Tibial nerve (tissue), 4 donors: ENCODE measurements around the gene CPS1. TPM values are rescaled to one million over a fixed set of nuclear protein-coding genes. Genes with fewer than 3 reads are reported as not detected.

ENCODE experiments used
- DNase-seq, 2 donors: peaks; one replicate each; pipeline ENCODE4 v3.0.0-alpha.2; 2019; ENCODE audit warnings: low spot score in 2 of 2
- H3K27ac ChIP-seq, 4 donors: fragments of 200-600 bp; sonication (generic) in 3 of 4; one replicate each; pipeline ENCODE4 v1.5.1; 2017 to 2019; ENCODE audit warnings: mild to moderate bottlenecking in 1 of 4
- H3K27me3 ChIP-seq, 2 donors: fragments of 200-600 bp; sonication (generic) in 1 of 2; one replicate each; pipeline versions ENCODE4 v1.5.1 to v1.6.0; 2017 to 2019
- H3K36me3 ChIP-seq, 3 donors: fragments of 200-600 bp; sonication (generic); one replicate each; pipeline ENCODE4 v1.5.1; 2018 to 2019
- H3K4me1 ChIP-seq, 4 donors: fragments of 200-600 bp; sonication (generic) in 3 of 4; one replicate each; pipeline ENCODE4 v1.5.1; 2017 to 2019
- H3K4me3 ChIP-seq, 4 donors: fragments of 200-600 bp; sonication (generic) in 3 of 4; one replicate each; pipeline ENCODE4 v1.5.1; 2017 to 2019; ENCODE audit warnings: mild to moderate bottlenecking in 1 of 4, moderate library complexity in 1 of 4
- H3K9me3 ChIP-seq, 4 donors: fragments of 200-600 bp; sonication (generic) in 3 of 4; one replicate each; pipeline ENCODE4 v1.5.1; 2017 to 2019
- EP300 ChIP-seq, 2 donors: sonication (generic); formaldehyde crosslinking; IDR thresholded peaks; one replicate each; pipeline ENCODE4 v1.6.1; 2017; ENCODE audit warnings: antibody characterized with exemption in 2 of 2, mild to moderate bottlenecking in 1 of 2
- POLR2A ChIP-seq, 2 donors: fragments of 450-650 bp; IDR thresholded peaks; one replicate each; pipeline ENCODE4 v1.6.1; 2017; ENCODE audit warnings: antibody characterized with exemption in 2 of 2, mild to moderate bottlenecking in 2 of 2, moderate library complexity in 2 of 2
- WGBS, 2 donors: methylation state at CpG; one replicate each; pipeline ENCODE4 v1.1.5; 2018; 5-methylcytosine and 5-hydroxymethylcytosine counted together
- total RNA-seq, 4 donors: library from RNA; depleted of rRNA; stranded (reverse); fragments of >200 nt; gene quantifications; one replicate each; pipeline ENCODE4 v1.1.0, GENCODE V29; 2016
- TF ChIP-seq, protein P1 (sequence below), 5 experiments: fragments of 200-600 bp in 3 of 5; fragments of 450-650 bp in 2 of 5; sonication (generic) in 3 of 5; IDR thresholded peaks; one replicate each; pipeline ENCODE4 v1.5.1; 2016 to 2019; ENCODE audit warnings: antibody characterized with exemption in 5 of 5, mild to moderate bottlenecking in 3 of 5, moderate library complexity in 2 of 5

CPS1 gene
- total RNA-seq, 4 donors from 2014 or later: 5.9 to 15.1 (median 7.7) TPM

DNA sequence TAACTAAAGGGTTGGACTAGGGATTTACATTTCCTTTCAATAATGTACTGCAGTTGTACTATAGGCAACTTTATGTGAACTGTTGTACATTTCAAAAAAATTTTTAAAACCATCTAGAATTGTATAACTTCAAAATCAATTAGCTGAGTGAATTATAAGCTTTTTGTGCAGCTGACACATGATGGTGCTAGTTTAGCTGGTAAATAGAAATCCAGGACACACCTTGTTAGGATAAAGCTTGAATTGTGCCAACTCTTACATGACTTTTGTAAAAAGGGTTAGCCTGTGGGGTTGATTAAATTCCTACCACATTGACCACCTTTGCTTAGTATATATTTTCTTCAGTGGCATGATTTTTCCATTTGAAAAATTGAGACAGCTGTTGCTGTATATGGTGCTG is 104.4 kb downstream of the CPS1 start:
- Histone ChIP-seq H3K4me1 (no peaks in the 10 kb centered on the region), H3K27ac (no peak overlapping the region), H3K27me3 (no peaks in the 10 kb centered on the region), H3K9me3 (peaks cover 0 to 11% (median 0%) of the 10 kb centered on the region in 4 donors), H3K4me3 (no peak overlapping the region), H3K36me3 (peaks cover 0 to 34% (median 0%) of the 10 kb centered on the region in 3 donors)
- TF ChIP-seq EP300 (IDR thresholded peaks at IDR 0.05): no peak
- no peak for DNase-seq

DNA sequence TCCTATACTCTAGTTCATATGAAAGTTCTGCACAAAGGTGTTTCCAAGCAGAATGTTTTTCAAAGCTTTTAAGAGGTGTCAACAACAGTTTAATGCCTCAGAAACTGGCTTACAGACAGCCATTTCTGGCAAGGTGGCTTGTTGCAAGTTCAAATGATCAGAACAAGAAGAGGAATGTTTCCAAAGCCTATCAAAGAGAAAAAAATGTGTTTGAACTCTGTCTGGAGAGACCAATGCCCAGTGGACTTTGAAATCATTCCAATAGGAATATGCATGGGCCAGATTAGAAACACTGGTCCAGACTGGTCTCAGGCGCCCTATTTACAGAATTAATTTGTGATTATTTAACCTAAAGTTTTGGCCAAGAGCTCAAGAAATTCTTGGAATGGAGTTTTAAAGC is 106.2 kb downstream of the CPS1 start:
- Histone ChIP-seq H3K36me3 (peaks cover 0 to 25% (median 0%) of the 10 kb centered on the region in 3 donors), H3K4me3 (no peak overlapping the region), H3K9me3 (peaks cover 0 to 11% (median 0%) of the 10 kb centered on the region in 4 donors), H3K27ac (no peak overlapping the region), H3K27me3 (no peaks in the 10 kb centered on the region), H3K4me1 (no peaks in the 10 kb centered on the region)
- no peak for DNase-seq
- TF ChIP-seq EP300 (IDR thresholded peaks at IDR 0.05) (no peak), POLR2A (IDR thresholded peaks at IDR 0.05) (no peak)
- TF ChIP-seq, protein P1, sequence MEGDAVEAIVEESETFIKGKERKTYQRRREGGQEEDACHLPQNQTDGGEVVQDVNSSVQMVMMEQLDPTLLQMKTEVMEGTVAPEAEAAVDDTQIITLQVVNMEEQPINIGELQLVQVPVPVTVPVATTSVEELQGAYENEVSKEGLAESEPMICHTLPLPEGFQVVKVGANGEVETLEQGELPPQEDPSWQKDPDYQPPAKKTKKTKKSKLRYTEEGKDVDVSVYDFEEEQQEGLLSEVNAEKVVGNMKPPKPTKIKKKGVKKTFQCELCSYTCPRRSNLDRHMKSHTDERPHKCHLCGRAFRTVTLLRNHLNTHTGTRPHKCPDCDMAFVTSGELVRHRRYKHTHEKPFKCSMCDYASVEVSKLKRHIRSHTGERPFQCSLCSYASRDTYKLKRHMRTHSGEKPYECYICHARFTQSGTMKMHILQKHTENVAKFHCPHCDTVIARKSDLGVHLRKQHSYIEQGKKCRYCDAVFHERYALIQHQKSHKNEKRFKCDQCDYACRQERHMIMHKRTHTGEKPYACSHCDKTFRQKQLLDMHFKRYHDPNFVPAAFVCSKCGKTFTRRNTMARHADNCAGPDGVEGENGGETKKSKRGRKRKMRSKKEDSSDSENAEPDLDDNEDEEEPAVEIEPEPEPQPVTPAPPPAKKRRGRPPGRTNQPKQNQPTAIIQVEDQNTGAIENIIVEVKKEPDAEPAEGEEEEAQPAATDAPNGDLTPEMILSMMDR (IDR thresholded peaks at IDR 0.05): no peak
- 55 to 77% methylated on average over 1 of the region's 1 CpG for WGBS, 2 donors

DNA sequence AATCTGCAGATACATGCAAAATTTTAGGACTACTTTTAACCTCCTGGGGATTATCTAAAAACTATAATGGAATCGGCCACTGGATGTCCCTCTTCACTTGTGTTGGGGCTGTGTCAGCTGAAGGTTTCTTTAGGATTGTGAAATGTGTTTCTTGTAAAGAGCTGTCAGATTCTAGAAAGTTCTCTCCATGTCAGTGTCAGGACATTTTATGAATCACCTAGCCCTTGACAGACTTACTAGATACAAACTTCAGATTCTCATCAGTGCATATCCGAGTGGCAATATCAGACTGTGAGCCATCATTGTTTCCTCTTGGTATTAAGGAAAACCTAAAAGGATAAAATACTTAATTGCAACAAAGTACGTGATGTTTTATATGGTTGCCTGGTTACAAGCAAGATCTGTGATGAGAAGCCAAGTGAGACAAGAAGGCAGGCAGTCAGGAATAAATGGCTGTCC is 107.3 kb downstream of the CPS1 start:
- no peak for TF ChIP-seq POLR2A (IDR thresholded peaks at IDR 0.05)
- TF ChIP-seq, protein P1 (IDR thresholded peaks at IDR 0.05): peak in 1 of 5 experiments; percentile 26
- no peak for TF ChIP-seq EP300 (IDR thresholded peaks at IDR 0.05)
- Histone ChIP-seq H3K27me3 (no peaks in the 10 kb centered on the region), H3K27ac (no peak overlapping the region), H3K9me3 (peaks cover 0 to 11% (median 0%) of the 10 kb centered on the region in 4 donors), H3K4me1 (no peaks in the 10 kb centered on the region), H3K36me3 (peaks cover 0 to 15% (median 0%) of the 10 kb centered on the region in 3 donors), H3K4me3 (no peak overlapping the region)
- WGBS, 2 donors: 19 to 29% methylated on average over 3 of the region's 3 CpGs
- DNase-seq: no peak

DNA sequence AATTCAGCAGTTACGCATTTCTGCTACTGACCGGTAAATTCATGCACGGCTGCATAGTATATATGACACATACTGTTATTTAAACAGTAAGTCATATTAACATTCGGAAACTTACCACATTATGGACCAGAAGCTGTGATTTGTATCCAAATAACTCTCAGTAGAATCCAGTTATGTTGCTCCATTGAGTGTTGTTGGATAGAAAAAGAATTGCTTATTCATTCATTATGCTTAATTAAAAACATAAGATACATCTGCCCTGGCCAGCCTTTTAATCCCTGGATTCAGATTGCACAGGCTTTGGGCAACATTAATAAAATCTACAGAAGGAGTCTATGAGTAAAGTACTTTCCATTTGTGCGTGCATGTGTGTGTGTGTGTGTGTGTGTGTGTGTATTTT is 111.3 kb downstream of the CPS1 start:
- Histone ChIP-seq H3K27ac (no peak overlapping the region), H3K27me3 (no peaks in the 10 kb centered on the region), H3K4me1 (no peaks in the 10 kb centered on the region), H3K9me3 (no peaks in the 10 kb centered on the region), H3K36me3 (no peaks in the 10 kb centered on the region), H3K4me3 (no peak overlapping the region)
- 73 to 76% methylated on average over 5 of the region's 5 CpGs for WGBS, 2 donors
- TF ChIP-seq, protein P1 (IDR thresholded peaks at IDR 0.05): no peak
- TF ChIP-seq EP300 (IDR thresholded peaks at IDR 0.05) (no peak), POLR2A (IDR thresholded peaks at IDR 0.05) (no peak)
- DNase-seq: no peak

DNA sequence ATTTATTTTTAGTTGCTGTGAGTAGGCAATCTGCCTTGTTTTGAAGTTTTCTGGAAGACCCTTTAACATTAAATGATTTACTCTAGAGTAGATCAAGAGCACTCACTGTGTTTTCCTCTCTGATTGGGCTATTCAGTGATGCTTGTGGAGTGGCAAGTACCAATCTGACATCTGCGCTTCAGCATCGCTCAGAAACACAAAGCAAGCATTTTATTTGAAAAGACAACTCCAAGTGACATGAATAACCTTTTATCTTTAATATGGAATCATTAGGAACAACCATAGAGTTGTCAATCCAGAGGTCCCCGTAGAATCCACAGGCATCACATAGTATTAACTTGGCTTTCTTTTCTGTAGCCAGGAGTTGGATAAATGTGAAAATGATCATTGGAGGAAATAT is 114.7 kb downstream of the CPS1 start:
- Histone ChIP-seq H3K27me3 (no peaks in the 10 kb centered on the region), H3K36me3 (no peaks in the 10 kb centered on the region), H3K27ac (no peak overlapping the region), H3K4me1 (no peaks in the 10 kb centered on the region), H3K4me3 (no peak overlapping the region), H3K9me3 (no peaks in the 10 kb centered on the region)
- no peak for DNase-seq
- WGBS, 2 donors: 53 to 68% methylated on average over 3 of the region's 3 CpGs
- TF ChIP-seq, protein P1 (IDR thresholded peaks at IDR 0.05): no peak
- TF ChIP-seq POLR2A (IDR thresholded peaks at IDR 0.05) (no peak), EP300 (IDR thresholded peaks at IDR 0.05) (no peak)

DNA sequence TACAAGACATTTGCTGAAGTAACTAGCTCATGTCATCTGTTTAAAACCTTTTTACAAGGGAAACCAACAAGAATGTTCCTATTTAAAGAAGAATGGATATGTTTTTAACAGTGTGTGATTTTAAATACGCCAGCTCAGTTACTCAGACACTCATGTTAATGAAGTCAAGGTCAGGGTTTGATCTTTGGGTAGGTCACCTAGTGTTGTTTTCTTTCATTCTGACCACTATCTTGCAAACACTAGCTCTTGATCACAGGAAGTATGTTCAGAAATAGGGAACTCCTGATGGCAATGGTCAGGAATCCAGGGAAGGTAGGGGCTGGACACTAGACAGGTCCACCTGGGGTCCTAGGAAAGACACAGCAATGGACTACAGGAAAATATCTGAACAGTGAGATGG is 116.7 kb downstream of the CPS1 start:
- H3K4me3 ChIP-seq: no peak overlapping the region
- H3K9me3 ChIP-seq: no peaks in the 10 kb centered on the region
- H3K27ac ChIP-seq: no peak overlapping the region
- no peaks in the 10 kb centered on the region for H3K4me1 ChIP-seq
- WGBS, 2 donors: 67 to 89% methylated on average over 1 of the region's 1 CpG
- no peaks in the 10 kb centered on the region for H3K27me3 ChIP-seq
- TF ChIP-seq, protein P1 (IDR thresholded peaks at IDR 0.05): no peak
- TF ChIP-seq EP300 (IDR thresholded peaks at IDR 0.05): no peak
- no peak for DNase-seq
- H3K36me3 ChIP-seq: no peaks in the 10 kb centered on the region
